Measurements from ENCODE around the gene BTBD18. TPM values are rescaled to one million over a fixed set of nuclear protein-coding genes. Genes with fewer than 3 reads are reported as not detected.
A peak's percentile ranks its signal among the peaks of the same experiment; 100 is the strongest.

Gene BTBD18
- total and polyA plus RNA-seq, 2 of the 13 experiments (the other 11 are each of a cell fraction or from before 2014, with no cell fraction given), result not detected

GRCh38 chr11:57792060-57792541 is 40.5 kb upstream of the BTBD18 start:
- intact Hi-C loops (cut with micrococcal nuclease; ENCODE audit: unreplicated experiment), result no loop called here

More at GRCh38 chr11:57792060-57792541, 40.5 kb upstream of the BTBD18 start:
- TF ChIP-seq ZNF576 (CRISPR knock-in tag; IDR thresholded peaks at IDR 0.05), result no peak
- TF ChIP-seq, protein P1, sequence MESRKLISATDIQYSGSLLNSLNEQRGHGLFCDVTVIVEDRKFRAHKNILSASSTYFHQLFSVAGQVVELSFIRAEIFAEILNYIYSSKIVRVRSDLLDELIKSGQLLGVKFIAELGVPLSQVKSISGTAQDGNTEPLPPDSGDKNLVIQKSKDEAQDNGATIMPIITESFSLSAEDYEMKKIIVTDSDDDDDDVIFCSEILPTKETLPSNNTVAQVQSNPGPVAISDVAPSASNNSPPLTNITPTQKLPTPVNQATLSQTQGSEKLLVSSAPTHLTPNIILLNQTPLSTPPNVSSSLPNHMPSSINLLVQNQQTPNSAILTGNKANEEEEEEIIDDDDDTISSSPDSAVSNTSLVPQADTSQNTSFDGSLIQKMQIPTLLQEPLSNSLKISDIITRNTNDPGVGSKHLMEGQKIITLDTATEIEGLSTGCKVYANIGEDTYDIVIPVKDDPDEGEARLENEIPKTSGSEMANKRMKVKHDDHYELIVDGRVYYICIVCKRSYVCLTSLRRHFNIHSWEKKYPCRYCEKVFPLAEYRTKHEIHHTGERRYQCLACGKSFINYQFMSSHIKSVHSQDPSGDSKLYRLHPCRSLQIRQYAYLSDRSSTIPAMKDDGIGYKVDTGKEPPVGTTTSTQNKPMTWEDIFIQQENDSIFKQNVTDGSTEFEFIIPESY (CRISPR knock-in tag; IDR thresholded peaks at IDR 0.05), result peak; percentile 83
- no peak for TF ChIP-seq PRDM15 (CRISPR knock-in tag; IDR thresholded peaks at IDR 0.05)
- TF ChIP-seq, protein P2, sequence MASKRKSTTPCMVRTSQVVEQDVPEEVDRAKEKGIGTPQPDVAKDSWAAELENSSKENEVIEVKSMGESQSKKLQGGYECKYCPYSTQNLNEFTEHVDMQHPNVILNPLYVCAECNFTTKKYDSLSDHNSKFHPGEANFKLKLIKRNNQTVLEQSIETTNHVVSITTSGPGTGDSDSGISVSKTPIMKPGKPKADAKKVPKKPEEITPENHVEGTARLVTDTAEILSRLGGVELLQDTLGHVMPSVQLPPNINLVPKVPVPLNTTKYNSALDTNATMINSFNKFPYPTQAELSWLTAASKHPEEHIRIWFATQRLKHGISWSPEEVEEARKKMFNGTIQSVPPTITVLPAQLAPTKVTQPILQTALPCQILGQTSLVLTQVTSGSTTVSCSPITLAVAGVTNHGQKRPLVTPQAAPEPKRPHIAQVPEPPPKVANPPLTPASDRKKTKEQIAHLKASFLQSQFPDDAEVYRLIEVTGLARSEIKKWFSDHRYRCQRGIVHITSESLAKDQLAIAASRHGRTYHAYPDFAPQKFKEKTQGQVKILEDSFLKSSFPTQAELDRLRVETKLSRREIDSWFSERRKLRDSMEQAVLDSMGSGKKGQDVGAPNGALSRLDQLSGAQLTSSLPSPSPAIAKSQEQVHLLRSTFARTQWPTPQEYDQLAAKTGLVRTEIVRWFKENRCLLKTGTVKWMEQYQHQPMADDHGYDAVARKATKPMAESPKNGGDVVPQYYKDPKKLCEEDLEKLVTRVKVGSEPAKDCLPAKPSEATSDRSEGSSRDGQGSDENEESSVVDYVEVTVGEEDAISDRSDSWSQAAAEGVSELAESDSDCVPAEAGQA (IDR thresholded peaks at IDR 0.05; ENCODE audit: low read depth), result no peak
- TF ChIP-seq, protein P2 (CRISPR knock-in tag; IDR thresholded peaks at IDR 0.05; ENCODE audit: borderline replicate concordance), result no peak
- peak; percentile 54 for TF ChIP-seq RBM22 (optimal IDR thresholded peaks at IDR 0.05; ENCODE audit: low read length)
- H3K4me1 ChIP-seq (ENCODE audit: insufficient read depth, low read length), result peaks cover 62% of the 10 kb centered on the region
- FAIRE-seq (no peak), ATAC-seq (no peak), DNase-seq (ENCODE audit: low spot score) (no peak)
- H3K9ac ChIP-seq (ENCODE audit: insufficient read depth, low read depth, low read length), result no peak overlapping the region
- peaks cover 15 to 55% of the 10 kb centered on the region in 2 experiments for H3K36me3 ChIP-seq (replicated peaks in 1 of 2; ENCODE audit: control insufficient read depth in 1 of 2, insufficient read depth in 2 of 2, low read length in 2 of 2)
- H3K79me2 ChIP-seq (ENCODE audit: insufficient read depth, low read length), result peaks cover 86% of the 10 kb centered on the region
- H3K4me3 ChIP-seq (replicated peaks in 1 of 3; ENCODE audit: insufficient read depth in 1 of 3, low read depth in 2 of 3, low read length in 3 of 3), result no peak overlapping the region
- H3K27me3 ChIP-seq (ENCODE audit: control insufficient read depth in 1 of 2, insufficient read depth in 2 of 2, low read length in 2 of 2), result no peaks in the 10 kb centered on the region
- no peaks in the 10 kb centered on the region for H3K9me3 ChIP-seq (ENCODE audit: low read length)
- no TSS peak for BruUV-seq (replicated peaks)
- ChIA-PET POLR2A (interaction anchor here (0.6 kb wide), 1 partner anchor 82 kb away, joined by 3 read pairs; no protein-coding TSS in a partner anchor), CTCF (ENCODE audit: low intra/inter-chr PET ratio, low total read pairs) (no interaction called here)
- no peak overlapping the region for H3K4me2 ChIP-seq (ENCODE audit: low read depth, low read length)
- peaks cover 41% of the 10 kb centered on the region for H4K20me1 ChIP-seq (ENCODE audit: insufficient read depth, low read length)
- no peak overlapping the region for H3K27ac ChIP-seq (ENCODE audit: extremely low read length, insufficient read depth, low read length)
- 98% methylated on average over 7 of the region's 7 CpGs for WGBS (ENCODE audit: low lambda C conversion rate)
- in situ Hi-C loops (cut with HindIII; ENCODE audit: extremely low pct_ligation_motif_present, low pct_unique_long_range_greater_than_20kb), result no loop called here
- H2AFZ ChIP-seq (ENCODE audit: low read length), result no peak overlapping the region

Measured in HepG2 (cell line).